Natural killer cell treated with Interleukin-12 subunit alpha and Interleukin-12 subunit beta and Interleukin-15 and Interleukin-18, amount 100 ng/mL, for 72 hours (primary cell): ENCODE data around the gene HHEX. TPM values are rescaled to one million over a fixed set of nuclear protein-coding genes. Genes with fewer than 3 reads are reported as not detected.
"Not testable (repeated sequence)": the region's sequence is repeated elsewhere in the genome, so short reads cannot be mapped to it uniquely, and the experiment has no call there.

ENCODE experiments used
- ATAC-seq, 2 donors: fragments of 150-1000 bp; cut with Tn5 transposase in 1 of 2; sonication (Bioruptor Pico), chemical (Tn5 transposase) in 1 of 2; 2 replicates each; pipeline ENCODE4 v1.10.0; 2021
- DNase-seq: peaks from one replicate; pipeline ENCODE4 v3.0.0; 2022; ENCODE audit warnings: low spot score
- H3K27ac Mint-ChIP-seq, 2 donors: 1 replicate in 1 of 2; 2 replicates in 1 of 2; pipeline ENCODE4 v1.8.0; 2022; ENCODE audit warnings: mixed read lengths in 2 of 2, mild to moderate bottlenecking in 1 of 2, moderate library complexity in 1 of 2
- H3K27me3 Mint-ChIP-seq, 2 donors: 1 replicate in 1 of 2; 2 replicates in 1 of 2; pipeline ENCODE4 v1.8.0; 2022; ENCODE audit warnings: mixed read lengths in 2 of 2
- H3K36me3 Mint-ChIP-seq: one replicate; pipeline ENCODE4 v1.8.0; 2022; ENCODE audit warnings: mixed read lengths
- H3K4me1 Mint-ChIP-seq, 2 donors: 1 replicate in 1 of 2; 2 replicates in 1 of 2; pipeline ENCODE4 v1.8.0; 2022; ENCODE audit warnings: low read depth in 2 of 2, mixed read lengths in 2 of 2, mild to moderate bottlenecking in 1 of 2
- H3K4me3 Mint-ChIP-seq: one replicate; pipeline ENCODE4 v1.8.0; 2022; ENCODE audit warnings: mixed read lengths
- H3K9me3 Mint-ChIP-seq: 2 replicates; pipeline ENCODE4 v1.8.0; 2022; ENCODE audit warnings: mixed read lengths
- total RNA-seq, 2 donors: library from RNA; stranded (reverse); gene quantifications; one replicate each; pipeline ENCODE4 v1.2.3, GENCODE V29; 2022

The HHEX gene
- total RNA-seq, 2 donors from 2014 or later = 0.33 to 1.8 TPM

- H3K9me3 Mint-ChIP-seq = no peaks in the 10 kb centered on the region
- H3K4me1 Mint-ChIP-seq = peaks cover 3 to 4% of the 10 kb centered on the region in 2 donors
- H3K4me3 Mint-ChIP-seq = no peak overlapping the region
- ATAC-seq (no peak), DNase-seq (no peak)
- H3K27ac Mint-ChIP-seq = no peak overlapping the region
- no peaks in the 10 kb centered on the region for H3K36me3 Mint-ChIP-seq
- peaks cover under 1 to 2% of the 10 kb centered on the region in 2 donors for H3K27me3 Mint-ChIP-seq
Observed at GRCh38 chr10:92734301-92734700, 44.5 kb downstream of the HHEX start.

GRCh38 chr10:92735938-92736337 is 46.2 kb downstream of the HHEX start:
- DNase-seq (no peak), ATAC-seq (no peak)
- H3K27me3 Mint-ChIP-seq = peaks cover 10 to 12% of the 10 kb centered on the region in 2 donors
- no peaks in the 10 kb centered on the region for H3K9me3 Mint-ChIP-seq
- no peak overlapping the region for H3K27ac Mint-ChIP-seq
- H3K36me3 Mint-ChIP-seq = no peaks in the 10 kb centered on the region
- no peaks in the 10 kb centered on the region for H3K4me1 Mint-ChIP-seq
- no peak overlapping the region for H3K4me3 Mint-ChIP-seq

- H3K27me3 Mint-ChIP-seq = peaks cover 10 to 17% of the 10 kb centered on the region in 2 donors
- H3K4me1 Mint-ChIP-seq = peaks cover 5% of the 10 kb centered on the region in 2 donors
- no peak overlapping the region for H3K4me3 Mint-ChIP-seq
- no peaks in the 10 kb centered on the region for H3K36me3 Mint-ChIP-seq
- H3K9me3 Mint-ChIP-seq = no peaks in the 10 kb centered on the region
- no peak overlapping the region for H3K27ac Mint-ChIP-seq
- DNase-seq = no peak
- ATAC-seq = no peak
Observed at GRCh38 chr10:92737484-92737883, 47.7 kb downstream of the HHEX start.

GRCh38 chr10:92740762-92741161 is 51.0 kb downstream of the HHEX start:
- H3K27ac Mint-ChIP-seq = no peak overlapping the region
- no peak for DNase-seq
- H3K36me3 Mint-ChIP-seq = no peaks in the 10 kb centered on the region
- no peak for ATAC-seq
- peaks cover 13 to 21% of the 10 kb centered on the region in 2 donors for H3K27me3 Mint-ChIP-seq
- H3K9me3 Mint-ChIP-seq = no peaks in the 10 kb centered on the region
- H3K4me3 Mint-ChIP-seq = no peak overlapping the region
- peaks cover 22 to 24% of the 10 kb centered on the region in 2 donors for H3K4me1 Mint-ChIP-seq

GRCh38 chr10:92741741-92742140 is 52.0 kb downstream of the HHEX start:
- Mint-ChIP-seq H3K4me1 (peaks cover 24 to 26% of the 10 kb centered on the region in 2 donors), H3K27me3 (peaks cover 13 to 21% of the 10 kb centered on the region in 2 donors)
- not testable (repeated sequence) for H3K4me3 Mint-ChIP-seq, H3K27ac Mint-ChIP-seq, DNase-seq, H3K9me3 Mint-ChIP-seq, ATAC-seq, H3K36me3 Mint-ChIP-seq

- DNase-seq (no peak), ATAC-seq (no peak)
- Mint-ChIP-seq H3K36me3 (no peaks in the 10 kb centered on the region), H3K27me3 (peaks cover 13 to 21% of the 10 kb centered on the region in 2 donors), H3K9me3 (no peaks in the 10 kb centered on the region), H3K27ac (no peak overlapping the region), H3K4me3 (no peak overlapping the region), H3K4me1 (peaks cover 32 to 34% of the 10 kb centered on the region in 2 donors)
Observed at GRCh38 chr10:92742331-92743228, 52.8 kb downstream of the HHEX start.

Other genes with a start within 250 kb of the HHEX start
- gene IDE, start 115.9 kb upstream of the HHEX start, total RNA-seq = 10 to 100 TPM; 41.4 to 52.8 TPM
- gene KIF11, start 96.8 kb upstream of the HHEX start, total RNA-seq = 10 to 100 TPM; 25.6 to 42.2 TPM
- gene EXOC6, start 158.6 kb downstream of the HHEX start, total RNA-seq = 10 to 100 TPM in 1 of 2 donors, 1 to 10 TPM in 1; 9.7 to 14.7 TPM